NCI-H510A treated with DMSO at 0.1 percent for 48 hours (cell line): ENCODE measurements around the gene TIMM22.
"Not testable (repeated sequence)": the region's sequence is repeated elsewhere in the genome, so short reads cannot be mapped to it uniquely, and the experiment has no call there.

Experiments used
- DNase-seq: peaks from one replicate; lab custom pipeline; 2025; lab: John Stamatoyannopoulos, UW

TIMM22 gene

DNA sequence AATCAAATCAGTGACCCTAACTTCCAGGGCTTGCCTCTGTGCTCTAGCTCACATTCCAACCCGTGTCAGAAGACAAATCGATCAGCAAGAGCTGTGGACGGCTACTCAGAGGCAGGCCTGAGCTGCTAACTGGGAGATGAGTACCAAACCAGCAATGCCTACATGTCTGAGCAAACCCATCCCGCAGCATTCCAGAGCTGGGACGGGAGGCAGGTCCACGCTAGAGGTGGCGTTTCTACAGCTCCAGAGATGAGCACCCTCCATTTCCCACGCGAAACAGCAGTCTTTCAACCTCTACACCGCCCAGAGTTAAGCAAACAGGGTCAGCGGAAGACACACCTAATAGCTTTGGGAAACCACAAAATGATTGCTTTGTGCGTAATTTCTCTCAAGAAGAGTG, 23.9 kb upstream of the TIMM22 start:
- DNase-seq, result no peak

DNA sequence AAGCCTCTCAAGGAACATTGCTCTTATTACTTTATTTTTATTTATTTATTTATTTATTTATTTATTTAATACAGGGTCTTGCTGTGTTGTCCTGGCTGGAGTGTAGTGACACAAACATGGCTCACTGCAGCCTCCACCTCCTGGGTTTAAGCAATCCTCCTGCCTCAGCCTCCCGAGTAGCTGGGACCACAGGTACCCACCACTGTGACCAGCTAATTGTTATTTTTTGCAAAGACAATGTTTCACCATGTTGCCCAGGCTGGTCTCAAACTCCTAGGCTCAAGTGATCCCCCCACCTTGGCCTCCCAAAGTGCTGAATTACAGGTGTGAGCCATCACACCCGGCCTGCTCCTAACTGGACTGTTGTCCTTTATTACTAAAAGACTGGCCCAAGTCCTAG, 22.2 kb upstream of the TIMM22 start:
- DNase-seq, result not testable (repeated sequence)

- DNase-seq, result no peak
Observed at GRCh38 chr17:975371-975915, 21.5 kb upstream of the TIMM22 start.

DNA sequence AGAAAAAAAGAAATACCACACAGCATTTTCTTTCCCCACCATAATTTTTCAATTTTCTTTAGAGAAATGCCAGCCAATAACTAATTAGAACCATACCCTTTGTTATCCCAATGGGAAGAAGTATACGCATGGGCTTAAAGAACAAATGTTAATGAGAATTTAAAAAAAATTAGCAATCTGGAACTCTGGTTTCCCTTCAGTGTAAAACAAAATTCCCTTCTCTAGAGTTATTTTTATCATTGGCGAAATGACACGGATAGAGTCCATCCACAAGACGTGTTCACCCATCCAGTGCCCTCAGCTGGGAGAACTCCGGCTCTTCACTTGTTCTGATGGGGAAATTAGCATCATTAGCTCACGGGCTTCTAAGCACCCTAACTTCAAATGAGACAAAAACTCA, 20.6 kb upstream of the TIMM22 start:
- no peak for DNase-seq

DNA sequence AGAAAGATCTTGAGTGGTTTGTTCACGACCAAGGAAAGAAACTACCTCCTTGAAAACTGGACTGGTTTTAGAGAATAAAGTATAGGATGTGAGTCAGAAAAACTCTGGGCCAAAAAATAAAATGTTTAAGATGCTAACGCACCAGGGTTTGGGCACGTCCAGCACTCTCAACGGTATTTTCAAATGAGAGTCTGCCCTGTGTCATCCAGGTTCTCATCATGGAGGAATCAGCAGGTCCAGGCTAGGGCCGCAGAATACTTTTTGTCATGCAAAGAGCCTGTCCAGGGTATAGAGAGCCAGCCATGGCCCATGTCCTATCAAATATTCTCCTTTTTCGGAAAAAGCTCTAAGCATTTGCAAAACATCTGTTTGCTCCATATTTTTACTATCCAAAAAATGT, 19.8 kb upstream of the TIMM22 start:
- DNase-seq, result no peak

DNA sequence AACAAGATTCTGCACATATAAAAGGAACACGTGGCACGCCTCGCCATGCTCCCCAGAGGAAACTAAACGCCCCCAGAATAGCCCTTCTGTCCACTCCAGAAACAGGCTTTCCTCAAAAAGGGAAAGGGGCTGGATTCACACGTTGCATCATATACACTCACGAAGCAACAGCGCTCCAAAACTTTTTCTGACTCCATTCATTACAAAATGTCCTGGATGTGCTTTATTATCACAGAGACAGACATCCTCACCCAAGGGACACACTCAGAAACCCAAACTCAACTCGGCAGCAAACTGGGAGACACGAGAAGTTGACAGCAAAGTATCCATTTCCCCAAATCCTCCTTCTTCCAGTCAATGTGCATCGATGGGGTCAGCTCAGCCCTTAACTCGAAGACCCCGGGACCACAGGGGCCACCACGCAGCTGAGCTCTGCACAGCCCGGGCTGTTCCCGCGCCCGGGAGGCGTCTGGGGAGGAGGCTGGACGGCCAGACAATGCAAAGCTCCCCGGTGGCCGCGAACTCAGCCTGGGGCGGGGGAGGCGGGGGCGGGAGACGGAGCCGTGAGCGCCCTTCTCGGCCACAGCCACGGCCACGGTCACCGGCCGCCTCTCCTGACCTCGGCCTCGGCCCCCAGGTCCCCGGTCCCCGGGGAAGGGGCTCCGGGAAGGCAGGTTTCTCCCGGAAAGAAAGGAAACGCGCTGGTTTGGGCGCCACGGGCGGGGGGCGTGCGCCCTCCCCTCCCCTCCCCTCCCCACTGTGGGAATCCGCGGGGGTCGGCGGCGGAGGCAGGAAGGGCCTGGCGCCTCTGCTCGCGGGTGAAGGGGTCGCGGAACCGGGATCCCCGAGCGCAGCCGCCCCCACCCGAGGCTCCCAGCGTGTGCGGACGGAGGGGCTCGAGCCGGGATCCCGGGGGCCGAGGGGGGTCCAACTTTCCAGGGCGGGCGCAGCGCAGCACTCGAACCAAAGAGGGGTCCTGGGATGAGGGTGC, 18.5 kb upstream of the TIMM22 start:
- no peak for DNase-seq

GRCh38 chr17:979212-979538, 17.8 kb upstream of the TIMM22 start:
- no peak for DNase-seq

DNA sequence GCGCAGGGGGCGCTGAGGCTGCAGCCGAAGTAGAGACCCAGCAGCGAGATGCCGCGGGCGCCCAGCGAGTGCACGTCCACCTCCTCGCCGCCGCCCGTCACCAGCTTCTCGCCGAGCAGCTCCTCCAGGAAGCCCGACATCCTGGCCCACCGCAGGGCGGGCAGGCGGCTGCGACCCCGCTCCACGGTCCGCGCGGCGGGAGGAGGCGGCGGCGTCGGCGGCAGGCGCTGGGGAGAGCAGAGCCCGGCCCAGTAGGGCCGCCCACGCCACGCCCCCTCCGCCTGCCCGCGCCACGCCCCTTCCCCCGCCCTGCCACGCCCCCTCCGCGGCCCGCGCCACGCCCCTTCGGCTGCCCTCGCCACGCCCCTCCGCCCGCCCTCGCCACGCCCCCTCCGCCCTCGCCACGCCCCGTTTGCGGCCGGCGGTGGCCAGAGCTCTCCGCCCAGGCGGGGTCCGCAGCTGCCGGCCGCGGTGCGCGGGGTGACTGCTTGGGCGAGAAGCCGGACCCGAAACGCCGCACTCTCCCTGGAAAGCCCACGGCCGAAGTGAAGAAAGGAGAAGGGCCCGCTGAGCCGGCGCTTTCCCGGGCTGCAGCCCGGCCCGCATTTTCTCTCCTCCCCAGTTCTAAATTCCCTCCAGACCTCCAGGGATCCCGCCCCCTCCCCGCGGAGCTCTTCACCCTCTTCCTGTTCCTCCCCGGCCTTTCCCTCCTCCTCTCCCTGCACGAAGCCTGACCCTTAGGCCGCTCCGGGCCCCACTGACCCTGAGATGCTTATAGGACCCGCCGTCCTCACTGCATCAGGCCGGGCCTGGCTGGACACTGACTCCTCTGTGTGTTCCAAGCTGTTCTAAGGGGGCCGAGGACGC, 17.2 kb upstream of the TIMM22 start, which contains the start of gene NXN:
Gene NXN, minus strand, starts transcription at position 238 of the 867 bp plus-strand sequence.
- peak; percentile 10 for DNase-seq

- DNase-seq, result peak; percentile 60
Observed at GRCh38 chr17:980406-981291, 16.3 kb upstream of the TIMM22 start.

DNA sequence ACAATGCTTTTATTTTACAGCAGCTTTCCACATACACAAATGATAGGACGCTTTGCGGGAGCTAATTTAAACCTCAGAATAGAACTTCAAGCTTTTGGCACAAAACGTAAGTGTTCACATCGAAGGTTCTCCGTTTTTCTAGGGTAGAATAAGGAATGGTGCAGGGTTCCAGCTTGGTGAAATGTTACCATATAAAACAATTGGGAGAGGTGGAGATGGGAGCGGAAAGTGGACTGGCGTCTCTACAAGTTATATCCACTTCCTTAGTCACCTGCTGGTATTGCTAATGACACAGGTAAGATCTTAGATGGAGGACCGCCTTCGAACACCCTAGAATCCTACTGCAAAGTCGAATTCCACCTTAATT, 15.7 kb upstream of the TIMM22 start:
- DNase-seq, result no peak

DNA sequence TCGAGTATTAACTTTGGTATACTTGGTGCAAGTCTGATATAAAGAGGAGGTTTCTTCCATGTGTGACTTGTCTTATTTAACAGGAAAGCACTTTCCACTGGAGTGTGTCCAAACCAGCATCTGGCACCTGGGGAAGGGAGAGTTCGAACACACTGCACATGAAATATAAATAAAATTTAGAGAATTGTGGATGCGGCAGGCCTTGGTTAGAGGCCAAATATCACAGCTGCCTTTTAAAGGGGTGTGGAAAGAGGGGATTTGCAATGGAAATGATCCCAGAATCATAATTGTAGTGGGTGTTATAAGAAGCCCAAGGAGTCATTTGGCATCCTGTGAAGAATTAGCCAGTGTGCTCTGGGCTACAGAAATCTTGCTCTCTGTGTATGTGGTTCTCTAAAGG, 13.0 kb upstream of the TIMM22 start:
- DNase-seq, result no peak

DNA sequence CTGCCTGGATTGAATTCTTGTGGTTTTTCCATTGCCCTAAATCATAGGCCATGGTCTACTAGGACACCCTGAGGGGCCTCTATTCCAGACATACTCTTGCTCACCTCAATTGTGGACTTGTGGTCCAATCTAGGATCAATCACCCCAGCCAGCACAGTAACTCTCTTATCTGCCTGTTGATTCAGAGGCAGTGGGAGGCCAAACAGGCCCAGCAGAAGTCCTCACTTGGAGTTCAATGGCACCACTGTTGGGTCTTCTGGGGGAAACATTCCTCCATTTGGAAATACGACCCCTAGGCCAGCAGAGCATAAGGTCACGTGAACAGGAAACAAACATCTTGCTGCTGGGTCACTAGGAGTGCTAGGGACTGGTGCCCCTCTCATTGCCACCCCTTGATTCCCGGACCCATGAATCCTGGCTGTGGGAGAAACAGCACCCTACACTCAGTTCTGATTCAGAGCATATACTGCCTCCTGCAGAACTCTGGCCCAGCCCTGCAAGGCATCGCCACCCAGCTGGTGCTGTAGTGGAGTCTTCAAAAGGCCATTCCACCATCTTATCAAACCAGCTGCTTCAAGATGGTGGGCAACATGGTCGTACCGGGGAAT, 10.5 kb upstream of the TIMM22 start:
- DNase-seq, result no peak

- no peak for DNase-seq
Observed at GRCh38 chr17:987931-988330, 9.0 kb upstream of the TIMM22 start.

- DNase-seq, result no peak
Observed at GRCh38 chr17:988561-988960, 8.4 kb upstream of the TIMM22 start.

DNA sequence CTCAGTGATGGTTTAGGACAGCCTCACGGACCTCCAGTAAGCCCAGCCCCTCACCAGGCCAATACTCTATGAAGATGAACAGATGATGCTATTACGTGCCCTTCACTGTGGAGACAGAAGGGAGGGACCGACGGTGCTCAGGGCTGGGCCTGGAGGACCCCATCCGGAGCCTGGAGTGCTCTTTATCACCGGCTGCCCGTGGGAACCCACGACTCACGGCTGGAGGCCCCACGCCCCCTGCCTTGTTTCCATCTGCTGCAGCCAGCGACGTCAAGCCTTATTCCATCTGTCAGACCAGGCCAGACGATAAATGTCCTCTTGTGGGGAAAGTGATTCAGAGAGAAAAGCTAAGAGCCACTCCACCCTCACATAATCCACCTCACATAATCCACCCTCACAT, 4.0 kb upstream of the TIMM22 start:
- no peak for DNase-seq

DNA sequence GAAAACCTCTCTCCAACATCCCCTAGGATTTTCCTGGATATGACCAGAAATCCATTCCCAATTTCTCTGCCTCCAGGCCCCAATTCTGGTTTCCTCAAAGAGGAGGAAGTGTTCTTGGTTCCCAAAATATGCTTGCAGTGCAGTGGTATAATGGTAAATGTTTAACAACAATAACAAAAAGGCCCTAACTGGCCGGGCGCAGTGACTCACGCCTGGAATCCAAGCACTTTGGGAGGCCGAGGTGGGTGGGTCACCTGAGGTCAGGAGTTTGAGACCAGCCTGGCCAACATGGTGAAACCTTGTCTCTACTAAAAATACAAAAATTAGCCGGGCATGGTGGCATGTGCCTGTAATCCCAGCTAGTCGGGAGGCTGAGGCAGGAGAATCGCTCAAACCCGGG, 1.6 kb upstream of the TIMM22 start:
- not testable (repeated sequence) for DNase-seq

- no peak for DNase-seq
Observed at GRCh38 chr17:998111-998510, 1.2 kb downstream of the TIMM22 start.

GRCh38 chr17:1000597-1001461, 3.9 kb downstream of the TIMM22 start:
- no peak for DNase-seq

- no peak for DNase-seq
Observed at GRCh38 chr17:1001640-1002411, 4.9 kb downstream of the TIMM22 start.

DNA sequence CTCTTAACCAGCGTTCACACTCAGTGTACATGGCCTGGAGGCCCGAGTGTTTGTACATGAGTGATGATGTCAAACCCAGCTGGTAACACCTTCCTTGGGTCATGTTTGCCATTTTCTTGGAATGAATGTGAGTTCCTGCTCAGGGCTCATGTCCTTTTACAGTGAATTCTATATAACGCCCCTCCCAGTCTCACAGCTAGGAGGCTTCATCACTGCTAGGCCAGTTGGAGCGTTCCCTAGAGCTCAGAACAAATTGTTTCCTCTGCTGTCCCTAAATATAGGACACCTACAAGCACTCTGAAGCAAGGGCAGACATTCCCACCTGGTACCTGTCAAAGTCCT, 5.5 kb downstream of the TIMM22 start:
- no peak for DNase-seq
